Lower lobe of right lung (tissue), 2 donors: ENCODE measurements around the gene ITGB3. TPM values are rescaled to one million over a fixed set of nuclear protein-coding genes. Genes with fewer than 3 reads are reported as not detected.

Experiments
- ATAC-seq, 2 donors: fragments of 200-7000 bp; cut with Tn5 transposase; one replicate each; pipeline ENCODE4 v1.9.1; 2020 to 2022; ENCODE audit warnings: mild to moderate bottlenecking in 2 of 2, moderate library complexity in 2 of 2
- DNase-seq: peaks from one replicate; pipeline ENCODE4 v3.0.0-alpha.2; 2020
- H3K27ac ChIP-seq: fragments of 200-600 bp; one replicate; pipeline ENCODE4 v1.8.0; 2022
- H3K27me3 ChIP-seq: fragments of 200-600 bp; one replicate; pipeline ENCODE4 v1.8.0; 2022; ENCODE audit warnings: low read depth
- H3K36me3 ChIP-seq: fragments of 200-600 bp; one replicate; pipeline ENCODE4 v1.8.0; 2022; ENCODE audit warnings: mild to moderate bottlenecking
- H3K4me1 ChIP-seq: fragments of 200-600 bp; one replicate; pipeline ENCODE4 v1.8.0; 2022
- H3K4me3 ChIP-seq: fragments of 200-600 bp; one replicate; pipeline ENCODE4 v1.8.0; 2022; ENCODE audit warnings: mild to moderate bottlenecking
- H3K9me3 ChIP-seq: fragments of 200-600 bp; one replicate; pipeline ENCODE4 v1.8.0; 2022
- intact Hi-C: fragments of 100-400 bp; cut with DNase I; formaldehyde crosslinking; loops from one replicate; pipeline ENCODE4 v1.11.0; 2022
- long read RNA-seq: library from polyadenylated mRNA; unstranded; transcript quantifications from one replicate; pipeline ENCODE4 v2.0.0, GENCODE V29; 2021
- total RNA-seq: library from RNA; stranded (reverse); fragmentation: NEBNext Ultra II Directional; extraction: Animal tissue kit (Norgen Biotek cat#: 25700); gene quantifications from one replicate; pipeline ENCODE4 v1.2.1, GENCODE V29; 2021
- TF ChIP-seq, protein P1 (sequence below): fragments of 200-600 bp; IDR thresholded peaks from one replicate; pipeline ENCODE4 v1.8.0; 2022; ENCODE audit warnings: antibody characterized with exemption, mild to moderate bottlenecking
- donor health status: DM: no; HTN: yes; CAD: no; lungs with severe emphysema.

ITGB3 gene
- total RNA-seq = 10.5 TPM
- long read RNA-seq, transcript ITGB3-201 (15 exons, 3,995 nt) = major isoform, 8 of 16 reads
- long read RNA-seq, partial matches to known transcripts = 7 of 16 reads
- long read RNA-seq, other reads (novel, unspliced or antisense) = 1 of 16 reads

GRCh38 chr17:47253541-47254402, at the start of gene ITGB3:
Gene ITGB3, plus strand, starts transcription at chr17:47253827. Its CDS starts 35 bp downstream, at chr17:47253862.
- Histone ChIP-seq H3K4me1 (peaks cover 25% of the 10 kb centered on the region), H3K36me3 (no peaks in the 10 kb centered on the region), H3K27me3 (peaks cover 19% of the 10 kb centered on the region), H3K27ac (peak within 1 kb of the TSS; percentile 58), H3K4me3 (peak within 1 kb of the TSS; percentile 74), H3K9me3 (no peaks in the 10 kb centered on the region)
- ATAC-seq (peak; percentile 94 to 96), DNase-seq (peak; percentile 80)
- TF ChIP-seq, protein P1, sequence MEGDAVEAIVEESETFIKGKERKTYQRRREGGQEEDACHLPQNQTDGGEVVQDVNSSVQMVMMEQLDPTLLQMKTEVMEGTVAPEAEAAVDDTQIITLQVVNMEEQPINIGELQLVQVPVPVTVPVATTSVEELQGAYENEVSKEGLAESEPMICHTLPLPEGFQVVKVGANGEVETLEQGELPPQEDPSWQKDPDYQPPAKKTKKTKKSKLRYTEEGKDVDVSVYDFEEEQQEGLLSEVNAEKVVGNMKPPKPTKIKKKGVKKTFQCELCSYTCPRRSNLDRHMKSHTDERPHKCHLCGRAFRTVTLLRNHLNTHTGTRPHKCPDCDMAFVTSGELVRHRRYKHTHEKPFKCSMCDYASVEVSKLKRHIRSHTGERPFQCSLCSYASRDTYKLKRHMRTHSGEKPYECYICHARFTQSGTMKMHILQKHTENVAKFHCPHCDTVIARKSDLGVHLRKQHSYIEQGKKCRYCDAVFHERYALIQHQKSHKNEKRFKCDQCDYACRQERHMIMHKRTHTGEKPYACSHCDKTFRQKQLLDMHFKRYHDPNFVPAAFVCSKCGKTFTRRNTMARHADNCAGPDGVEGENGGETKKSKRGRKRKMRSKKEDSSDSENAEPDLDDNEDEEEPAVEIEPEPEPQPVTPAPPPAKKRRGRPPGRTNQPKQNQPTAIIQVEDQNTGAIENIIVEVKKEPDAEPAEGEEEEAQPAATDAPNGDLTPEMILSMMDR = peak; percentile 40
- intact Hi-C loops = no loop called here

GRCh38 chr17:47203984-47204721, 49.5 kb upstream of the ITGB3 start:
- no peaks in the 10 kb centered on the region for H3K9me3 ChIP-seq
- no peaks in the 10 kb centered on the region for H3K27me3 ChIP-seq
- ATAC-seq = no peak
- peaks cover 26% of the 10 kb centered on the region for H3K4me1 ChIP-seq
- H3K36me3 ChIP-seq = no peaks in the 10 kb centered on the region
- H3K27ac ChIP-seq = peak overlapping the region; percentile 80
- H3K4me3 ChIP-seq = no peak overlapping the region
- no peak for DNase-seq
- intact Hi-C loops = no loop called here
- TF ChIP-seq, protein P1 = no peak

DNA sequence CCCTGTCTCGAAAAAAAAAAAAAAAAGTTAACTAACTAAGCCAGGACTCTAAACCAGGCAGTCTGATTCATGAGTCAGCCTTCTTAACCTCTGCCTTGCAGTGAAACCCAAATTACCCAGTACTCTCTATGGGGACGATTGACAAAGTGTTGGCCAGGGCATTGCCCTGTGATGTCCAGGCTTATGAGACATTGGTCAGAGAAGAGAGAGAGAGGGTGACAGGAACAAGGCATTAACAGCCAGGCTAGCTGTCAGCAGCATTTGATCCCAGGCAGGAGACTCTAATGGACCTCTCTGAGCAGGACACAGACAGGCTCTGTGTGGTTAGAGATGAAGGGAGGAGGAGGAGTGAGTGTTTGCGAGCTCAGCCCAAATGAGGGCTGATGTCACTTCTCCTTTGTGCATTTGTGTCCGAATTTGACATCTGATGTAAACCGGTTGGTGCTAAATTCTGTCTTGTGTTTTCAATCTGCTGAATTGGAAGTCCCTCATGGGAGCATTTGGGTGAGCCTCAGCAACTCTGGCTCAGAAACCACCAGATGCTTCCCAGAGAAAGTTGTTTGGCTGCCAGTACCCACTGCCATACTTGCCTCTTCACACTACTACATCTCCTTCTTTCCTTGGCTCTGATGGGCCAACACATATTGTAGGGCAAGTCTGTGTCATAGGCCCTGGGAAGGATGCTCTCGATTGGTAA, 48.8 kb upstream of the ITGB3 start:
- H3K27me3 ChIP-seq = no peaks in the 10 kb centered on the region
- H3K36me3 ChIP-seq = no peaks in the 10 kb centered on the region
- TF ChIP-seq, protein P1 = no peak
- H3K4me1 ChIP-seq = peaks cover 26% of the 10 kb centered on the region
- intact Hi-C loops = no loop called here
- DNase-seq = no peak
- H3K4me3 ChIP-seq = peak overlapping the region; percentile 10
- ATAC-seq = peak; percentile 56 to 61
- H3K9me3 ChIP-seq = no peaks in the 10 kb centered on the region
- peak overlapping the region; percentile 80 for H3K27ac ChIP-seq

- TF ChIP-seq, protein P1 = no peak
- H3K4me3 ChIP-seq = peak overlapping the region; percentile 10
- no peaks in the 10 kb centered on the region for H3K36me3 ChIP-seq
- no peaks in the 10 kb centered on the region for H3K27me3 ChIP-seq
- ATAC-seq (peak; percentile 94), DNase-seq (peak; percentile 82)
- H3K4me1 ChIP-seq = peaks cover 26% of the 10 kb centered on the region
- peak overlapping the region; percentile 80 for H3K27ac ChIP-seq
- intact Hi-C loops = no loop called here
- no peaks in the 10 kb centered on the region for H3K9me3 ChIP-seq
Observed at GRCh38 chr17:47205419-47205963, 48.1 kb upstream of the ITGB3 start.
